Tibial nerve (tissue), 4 donors: Measurements from ENCODE around the gene ALDH4A1. TPM values are rescaled to one million over a fixed set of nuclear protein-coding genes. Genes with fewer than 3 reads are reported as not detected.

Experiments
- DNase-seq, 2 donors: peaks; one replicate each; pipeline ENCODE4 v3.0.0-alpha.2; 2019; ENCODE audit warnings: low spot score in 2 of 2
- H3K27ac ChIP-seq, 4 donors: fragments of 200-600 bp; sonication (generic) in 3 of 4; one replicate each; pipeline ENCODE4 v1.5.1; 2017 to 2019; ENCODE audit warnings: mild to moderate bottlenecking in 1 of 4
- H3K27me3 ChIP-seq, 2 donors: fragments of 200-600 bp; sonication (generic) in 1 of 2; one replicate each; pipeline versions ENCODE4 v1.5.1 to v1.6.0; 2017 to 2019
- H3K36me3 ChIP-seq, 3 donors: fragments of 200-600 bp; sonication (generic); one replicate each; pipeline ENCODE4 v1.5.1; 2018 to 2019
- H3K4me1 ChIP-seq, 4 donors: fragments of 200-600 bp; sonication (generic) in 3 of 4; one replicate each; pipeline ENCODE4 v1.5.1; 2017 to 2019
- H3K4me3 ChIP-seq, 4 donors: fragments of 200-600 bp; sonication (generic) in 3 of 4; one replicate each; pipeline ENCODE4 v1.5.1; 2017 to 2019; ENCODE audit warnings: mild to moderate bottlenecking in 1 of 4, moderate library complexity in 1 of 4
- H3K9me3 ChIP-seq, 4 donors: fragments of 200-600 bp; sonication (generic) in 3 of 4; one replicate each; pipeline ENCODE4 v1.5.1; 2017 to 2019
- CTCF ChIP-seq, 5 experiments: fragments of 200-600 bp in 3 of 5; fragments of 450-650 bp in 2 of 5; sonication (generic) in 3 of 5; IDR thresholded peaks; one replicate each; pipeline ENCODE4 v1.5.1; 2016 to 2019; ENCODE audit warnings: antibody characterized with exemption in 5 of 5, mild to moderate bottlenecking in 3 of 5, moderate library complexity in 2 of 5
- EP300 ChIP-seq, 2 donors: sonication (generic); formaldehyde crosslinking; IDR thresholded peaks; one replicate each; pipeline ENCODE4 v1.6.1; 2017; ENCODE audit warnings: antibody characterized with exemption in 2 of 2, mild to moderate bottlenecking in 1 of 2
- POLR2A ChIP-seq, 2 donors: fragments of 450-650 bp; IDR thresholded peaks; one replicate each; pipeline ENCODE4 v1.6.1; 2017; ENCODE audit warnings: antibody characterized with exemption in 2 of 2, mild to moderate bottlenecking in 2 of 2, moderate library complexity in 2 of 2
- WGBS, 2 donors: methylation state at CpG; one replicate each; pipeline ENCODE4 v1.1.5; 2018; 5-methylcytosine and 5-hydroxymethylcytosine counted together
- total RNA-seq, 4 donors: library from RNA; depleted of rRNA; stranded (reverse); fragments of >200 nt; gene quantifications; one replicate each; pipeline ENCODE4 v1.1.0, GENCODE V29; 2016

ALDH4A1 gene
- total RNA-seq, 4 donors from 2014 or later: 31.2 to 42.0 (median 35.3) TPM

GRCh38 chr1:18934205-18935000, 32.0 kb upstream of the ALDH4A1 start:
- no peak overlapping the region for H3K27ac ChIP-seq
- no peaks in the 10 kb centered on the region for H3K27me3 ChIP-seq
- H3K4me1 ChIP-seq: peaks cover 0 to 16% (median 4%) of the 10 kb centered on the region in 4 donors
- no peaks in the 10 kb centered on the region for H3K36me3 ChIP-seq
- WGBS, 2 donors: 78 to 80% methylated on average over 14 of the region's 14 CpGs
- TF ChIP-seq CTCF (IDR thresholded peaks at IDR 0.05) (no peak), POLR2A (IDR thresholded peaks at IDR 0.05) (no peak), EP300 (IDR thresholded peaks at IDR 0.05) (no peak)
- no peaks in the 10 kb centered on the region for H3K9me3 ChIP-seq
- no peak for DNase-seq
- H3K4me3 ChIP-seq: no peak overlapping the region

- TF ChIP-seq CTCF (IDR thresholded peaks at IDR 0.05): no peak
- no peak for TF ChIP-seq EP300 (IDR thresholded peaks at IDR 0.05)
- TF ChIP-seq POLR2A (IDR thresholded peaks at IDR 0.05): no peak
- Histone ChIP-seq H3K4me3 (no peak overlapping the region), H3K27ac (no peak overlapping the region)
Measured at GRCh38 chr1:18932879-18933278, 30.5 kb upstream of the ALDH4A1 start.

GRCh38 chr1:18932387-18932786, 30.0 kb upstream of the ALDH4A1 start:
- 60 to 84% methylated on average over 1 to 5 of the region's 5 CpGs for WGBS, 2 donors
- H3K4me1 ChIP-seq: peaks cover 0 to 15% (median 10%) of the 10 kb centered on the region in 4 donors

More at GRCh38 chr1:18932879-18933278, 30.5 kb upstream of the ALDH4A1 start:
- WGBS, 2 donors: 66 to 92% methylated on average over 6 to 7 of the region's 7 CpGs
- H3K4me1 ChIP-seq: peaks cover 0 to 10% (median 5%) of the 10 kb centered on the region in 4 donors
- no peaks in the 10 kb centered on the region for H3K27me3 ChIP-seq
- no peak for DNase-seq
- H3K36me3 ChIP-seq: no peaks in the 10 kb centered on the region
- H3K9me3 ChIP-seq: no peaks in the 10 kb centered on the region

GRCh38 chr1:18931730-18932129, 29.4 kb upstream of the ALDH4A1 start:
- Histone ChIP-seq H3K27ac (no peak overlapping the region), H3K9me3 (no peaks in the 10 kb centered on the region), H3K27me3 (no peaks in the 10 kb centered on the region), H3K36me3 (no peaks in the 10 kb centered on the region), H3K4me1 (peaks cover 0 to 22% (median 17%) of the 10 kb centered on the region in 4 donors), H3K4me3 (no peak overlapping the region)
- DNase-seq: no peak
- TF ChIP-seq EP300 (IDR thresholded peaks at IDR 0.05) (no peak), CTCF (IDR thresholded peaks at IDR 0.05) (no peak), POLR2A (IDR thresholded peaks at IDR 0.05) (no peak)
- 60 to 61% methylated on average over 10 of the region's 10 CpGs for WGBS, 2 donors

More at GRCh38 chr1:18932387-18932786, 30.0 kb upstream of the ALDH4A1 start:
- no peak for DNase-seq
- Histone ChIP-seq H3K9me3 (no peaks in the 10 kb centered on the region), H3K27me3 (no peaks in the 10 kb centered on the region), H3K4me3 (no peak overlapping the region), H3K27ac (no peak overlapping the region), H3K36me3 (no peaks in the 10 kb centered on the region)
- TF ChIP-seq CTCF (IDR thresholded peaks at IDR 0.05): no peak
- TF ChIP-seq POLR2A (IDR thresholded peaks at IDR 0.05): no peak
- TF ChIP-seq EP300 (IDR thresholded peaks at IDR 0.05): no peak

GRCh38 chr1:18929686-18930085, 27.3 kb upstream of the ALDH4A1 start:
- Histone ChIP-seq H3K27ac (no peak overlapping the region), H3K4me1 (peaks cover 0 to 30% (median 22%) of the 10 kb centered on the region in 4 donors)

More at GRCh38 chr1:18929686-18930085, 27.3 kb upstream of the ALDH4A1 start:
- Histone ChIP-seq H3K4me3 (no peak overlapping the region), H3K9me3 (no peaks in the 10 kb centered on the region), H3K27me3 (no peaks in the 10 kb centered on the region), H3K36me3 (no peaks in the 10 kb centered on the region)
- 57 to 79% methylated on average over 4 to 7 of the region's 7 CpGs for WGBS, 2 donors
- no peak for TF ChIP-seq POLR2A (IDR thresholded peaks at IDR 0.05)
- no peak for TF ChIP-seq EP300 (IDR thresholded peaks at IDR 0.05)
- TF ChIP-seq CTCF (IDR thresholded peaks at IDR 0.05): no peak
- no peak for DNase-seq
